A549 (cell line): ENCODE results near the gene FMNL3. TPM values are rescaled to one million over a fixed set of nuclear protein-coding genes. Genes with fewer than 3 reads are reported as not detected.
A peak's percentile ranks its signal among the peaks of the same experiment; 100 is the strongest.
"Not testable (repeated sequence)": the region's sequence is repeated elsewhere in the genome, so short reads cannot be mapped to it uniquely, and the experiment has no call there.

Experiments
- ATAC-seq, 2 experiments: fragments of 200-7000 bp in 1 of 2; fragments of >200 bp in 1 of 2; cut with Nextera tagmentation in 1 of 2; cut with Tn5 transposase in 1 of 2; 3 replicates each; pipeline versions ENCODE4 v1.8.0 to v1.9.1; 2018 to 2020; ENCODE audit warnings: mild to moderate bottlenecking in 1 of 2, moderate library complexity in 1 of 2
- CTCF ChIA-PET: fragments of 300-600 bp; sonication (Branson Sonifier 250); formaldehyde crosslinking; extraction: SDS; loops from one replicate; lab custom pipeline; 2021; ENCODE audit warnings: antibody characterized with exemption, inconsistent platforms; lab: Yijun Ruan, JAX
- POLR2A ChIA-PET: fragments of 350-600 bp; formaldehyde crosslinking; extraction: SDS; loops from one replicate; lab custom pipeline; 2021; ENCODE audit warnings: antibody characterized with exemption, inconsistent platforms; lab: Yijun Ruan, JAX
- DNase-seq, 2 experiments: peaks; one replicate each; pipeline versions ENCODE4 v3.0.0 to v3.0.0-alpha.2; 2011 to 2016; ENCODE audit warnings: low read depth in 1 of 2, low spot score in 1 of 2
- FAIRE-seq: peaks from 2 replicates; lab custom pipeline; 2011; peaks lifted over from hg19 to GRCh38; lab: Jason Lieb, UNC
- H3K27ac ChIP-seq, 2 experiments: fragments of >200 bp; sonication (Bioruptor Twin); formaldehyde crosslinking; 3 replicates each; pipeline ENCODE4 v1.5.1; 2016 to 2017
- H3K4me1 ChIP-seq: fragments of >200 bp; sonication (Bioruptor Twin); formaldehyde crosslinking; 3 replicates; pipeline ENCODE4 v1.6.1; 2016
- H3K4me2 ChIP-seq: fragments of >200 bp; sonication (Bioruptor Twin); formaldehyde crosslinking; 3 replicates; pipeline ENCODE4 v1.6.1; 2016
- H3K4me3 ChIP-seq: fragments of >200 bp; sonication (Bioruptor Twin); formaldehyde crosslinking; 3 replicates; pipeline ENCODE4 v1.5.1; 2016
- H3K9me3 ChIP-seq: fragments of >200 bp; sonication (Bioruptor Twin); formaldehyde crosslinking; 3 replicates; pipeline ENCODE4 v1.6.1; 2016
- CEBPB ChIP-seq, 2 experiments: fragments of >200 bp in 1 of 2; sonication (Bioruptor Twin) in 1 of 2; formaldehyde crosslinking in 1 of 2; IDR thresholded peaks; 2 replicates each; pipeline ENCODE4 v1.6.1; 2012 to 2016
- CTCF ChIP-seq: fragments of >200 bp; sonication (Bioruptor Twin); formaldehyde crosslinking; IDR thresholded peaks from 3 replicates; pipeline ENCODE4 v1.5.1; 2016
- EHF ChIP-seq: fragments of 250-450 bp; sonication (Bioruptor Pico); IDR thresholded peaks from 2 replicates; pipeline ENCODE4 v1.5.0; 2020; ENCODE audit warnings: mild to moderate bottlenecking
- EHMT2 ChIP-seq: fragments of 200-600 bp; sonication (generic); IDR thresholded peaks from 2 replicates; pipeline ENCODE4 v1.6.1; 2016; ENCODE audit warnings: antibody characterized with exemption, low read depth, mild to moderate bottlenecking, moderate library complexity
- HOXB5 ChIP-seq: fragments of 250-450 bp; sonication (Bioruptor Pico); IDR thresholded peaks from 2 replicates; pipeline ENCODE4 v1.5.0; 2020; ENCODE audit warnings: mild to moderate bottlenecking, moderate library complexity
- MAZ ChIP-seq: fragments of 150-350 bp; IDR thresholded peaks from 2 replicates; pipeline ENCODE4 v1.6.1; 2014; ENCODE audit warnings: antibody characterized with exemption, low read depth, low read length, borderline replicate concordance
- NFE2L2 ChIP-seq: fragments of 150-350 bp; conservative IDR thresholded peaks from 2 replicates; pipeline ENCODE4 v1.6.1; 2014; ENCODE audit warnings: low read length
- POLR2A ChIP-seq: IDR thresholded peaks from 2 replicates; pipeline ENCODE4 v1.6.1; 2012; ENCODE audit warnings: mild to moderate bottlenecking, low read length
- POLR2AphosphoS2 ChIP-seq: conservative IDR thresholded peaks from 2 replicates; pipeline ENCODE4 v1.6.1; 2012; ENCODE audit warnings: low read length, improper control_type of control experiment, inconsistent platforms
- RAD21 ChIP-seq, 2 experiments: fragments of >200 bp in 1 of 2; sonication (Bioruptor Twin) in 1 of 2; formaldehyde crosslinking in 1 of 2; IDR thresholded peaks in 1 of 2; conservative IDR thresholded peaks in 1 of 2; 2 replicates in 1 of 2; 3 replicates in 1 of 2; pipeline ENCODE4 v1.6.1; 2012 to 2018; ENCODE audit warnings: inconsistent platforms in 1 of 2
- RARB ChIP-seq: fragments of 250-450 bp; sonication (Bioruptor Pico); IDR thresholded peaks from 2 replicates; pipeline ENCODE4 v1.8.0; 2021; ENCODE audit warnings: mild to moderate bottlenecking, moderate library complexity
- RCOR1 ChIP-seq: fragments of 150-350 bp; IDR thresholded peaks from 2 replicates; pipeline ENCODE4 v1.6.1; 2014; ENCODE audit warnings: antibody characterized with exemption, low read length, low read depth
- ZNF302 ChIP-seq: fragments of 250-450 bp; sonication (Bioruptor Pico); IDR thresholded peaks from 2 replicates; pipeline ENCODE4 v1.9.0; 2021; ENCODE audit warnings: inconsistent platforms, mild to moderate bottlenecking, moderate library complexity
- WGBS: methylation state at CpG from one replicate; pipeline ENCODE4 v1.1.6; 2017; ENCODE audit errors: missing lambda C conversion rate; 5-methylcytosine and 5-hydroxymethylcytosine counted together
- polyA plus RNA-seq, 4 experiments: library from polyadenylated mRNA; depleted of rRNA in 3 of 4; stranded (reverse); fragments of >200 nt; fragmentation: RNase III in 1 of 4; extraction: RNeasy Plus Mini Kit Qiagen cat#74134 plus additional on column Dnase treatment in 1 of 4; gene quantifications; 2 replicates in 3 of 4; 3 replicates in 1 of 4; pipeline ENCODE4 v1.2.3, GENCODE V29; 2011 to 2017
- TF ChIP-seq, protein P1 (sequence below): IDR thresholded peaks from 2 replicates; pipeline ENCODE4 v1.6.1; 2012; ENCODE audit warnings: low read depth, borderline replicate concordance
- TF ChIP-seq, protein P2 (sequence below): fragments of 250-450 bp; sonication (Bioruptor Pico); IDR thresholded peaks from 2 replicates; pipeline ENCODE4 v1.5.0; 2021; ENCODE audit warnings: mild to moderate bottlenecking, moderate library complexity, borderline replicate concordance

FMNL3 gene
- polyA plus RNA-seq, 2 of the 4 experiments (the other 2 are of a cell fraction), result 1.7 TPM

DNA sequence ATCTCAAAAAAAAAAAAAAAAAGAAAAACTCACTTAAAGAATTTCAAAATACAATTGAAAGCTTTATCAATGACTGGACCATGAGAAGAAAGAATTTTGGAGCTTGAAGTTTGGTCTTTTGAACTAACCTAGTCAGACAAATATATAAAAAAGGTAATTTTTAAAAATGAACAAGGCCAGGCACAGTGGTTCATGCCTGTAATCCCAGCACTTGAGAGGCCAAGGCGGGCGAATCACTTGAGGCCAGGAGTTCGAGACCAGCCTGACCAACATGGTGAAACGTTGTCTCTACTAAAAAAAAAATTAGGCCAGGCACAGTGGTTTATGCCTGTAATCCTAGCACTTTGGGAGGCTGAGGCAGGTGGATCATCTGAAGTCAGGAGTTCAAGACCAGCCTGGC is 96.4 kb downstream of the FMNL3 start:
- H3K4me1 ChIP-seq, H3K9me3 ChIP-seq, POLR2A ChIA-PET, H3K4me2 ChIP-seq, DNase-seq, H3K4me3 ChIP-seq, ATAC-seq, FAIRE-seq, H3K27ac ChIP-seq: not testable (repeated sequence)
- 88% methylated on average over 4 of the region's 4 CpGs for WGBS
- CTCF ChIA-PET, result interaction anchor here (0.6 to 1.8 kb wide), 6 partner anchors 15 to 1596 kb away, joined by 3 to 4 read pairs (median 3); no protein-coding TSS in a partner anchor

DNA sequence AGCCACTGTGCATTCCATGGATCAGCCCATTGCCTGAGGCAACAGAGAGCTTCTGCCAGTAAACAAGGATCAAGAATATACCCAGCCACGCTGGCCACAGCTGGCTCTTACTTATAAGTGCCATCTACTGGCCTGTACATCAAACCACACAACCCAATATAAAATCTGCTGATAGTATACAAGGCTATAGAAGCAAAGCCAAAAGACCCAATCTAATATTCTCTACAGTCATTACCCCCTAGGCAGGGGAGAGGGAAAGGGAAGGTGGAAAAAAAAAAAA is 97.4 kb downstream of the FMNL3 start:
- Histone ChIP-seq H3K4me2 (no peak overlapping the region), H3K4me3 (no peak overlapping the region), H3K9me3 (peaks cover 7% of the 10 kb centered on the region; the same call in 1 of the 3 replicates), H3K4me1 (no peaks in the 10 kb centered on the region), H3K27ac (no peak overlapping the region)
- CTCF ChIA-PET, result interaction anchor here (1.6 to 1.8 kb wide), 2 partner anchors 31 to 267 kb away, joined by 3 to 4 read pairs; no protein-coding TSS in a partner anchor
- FAIRE-seq (no peak), ATAC-seq (peak; percentile 34 to 76; a peak in 3 of 6 replicates), DNase-seq (peak in 1 of 2 experiments; percentile 26)
- WGBS, result 20% methylated on average over 1 of the region's 1 CpG
- TF ChIP-seq RAD21 (conservative IDR thresholded peaks at IDR 0.05 in 1 of 2, IDR thresholded peaks at IDR 0.05 in 1 of 2) (peak in 1 of 2 experiments; percentile 16; a peak in 1 of 5 replicates), EHMT2 (no peak), CTCF (0 out of 3 replicates have a peak, but pooled peaks have one; percentile 10)
- POLR2A ChIA-PET, result no interaction called here

GRCh38 chr12:49609059-49609874 is 97.9 kb downstream of the FMNL3 start:
- Histone ChIP-seq H3K27ac (no peak overlapping the region), H3K4me1 (no peaks in the 10 kb centered on the region), H3K4me3 (no peak overlapping the region), H3K9me3 (peaks cover 7% of the 10 kb centered on the region; the same call in 1 of the 3 replicates), H3K4me2 (no peak overlapping the region)
- TF ChIP-seq RARB (no peak), ZNF302 (CRISPR knock-in tag) (no peak), POLR2AphosphoS2 (no peak), EHF (CRISPR knock-in tag) (no peak), POLR2A (no peak), MAZ (no peak)
- TF ChIP-seq, protein P1, sequence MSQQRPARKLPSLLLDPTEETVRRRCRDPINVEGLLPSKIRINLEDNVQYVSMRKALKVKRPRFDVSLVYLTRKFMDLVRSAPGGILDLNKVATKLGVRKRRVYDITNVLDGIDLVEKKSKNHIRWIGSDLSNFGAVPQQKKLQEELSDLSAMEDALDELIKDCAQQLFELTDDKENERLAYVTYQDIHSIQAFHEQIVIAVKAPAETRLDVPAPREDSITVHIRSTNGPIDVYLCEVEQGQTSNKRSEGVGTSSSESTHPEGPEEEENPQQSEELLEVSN, result no peak
- 80% methylated on average over 1 of the region's 2 CpGs for WGBS
- ATAC-seq, result peak; percentile 56 to 61; a peak in 5 of 6 replicates
- POLR2A ChIA-PET, result no interaction called here
- CTCF ChIA-PET, result interaction anchor here (1.0 to 1.8 kb wide), 2 partner anchors 14 to 267 kb away, joined by 3 to 4 read pairs; partner anchors contain the start of gene PRPF40B
- no peak for DNase-seq
- no peak for FAIRE-seq

DNA sequence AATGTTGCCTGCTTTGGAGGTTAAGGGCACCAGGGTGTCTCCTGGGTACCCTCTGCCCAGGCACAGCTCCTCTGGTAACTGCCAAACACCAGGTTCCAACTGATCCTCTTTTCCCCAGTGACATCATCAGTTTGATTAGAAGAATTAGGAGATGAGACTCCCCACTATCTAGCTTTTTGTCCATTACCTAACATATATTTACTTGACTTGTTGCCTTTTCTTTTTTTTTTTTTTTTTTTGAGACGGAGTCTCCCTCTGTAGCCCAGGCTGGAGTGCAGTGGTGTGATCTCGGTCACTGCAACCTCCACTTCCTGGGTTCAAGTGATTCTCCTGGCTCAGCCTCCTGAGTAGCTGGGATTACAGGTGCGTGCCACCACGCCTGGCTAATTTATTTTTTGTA is 101.7 kb downstream of the FMNL3 start, which contains the start of gene FAM186B:
Gene FAM186B (minus strand): TSS at position 101 of the 400 bp plus-strand sequence. CDS start 162 bp downstream, outside the sequence.
- not testable (repeated sequence) for H3K9me3 ChIP-seq, H3K4me1 ChIP-seq, H3K4me3 ChIP-seq, DNase-seq, H3K4me2 ChIP-seq, FAIRE-seq, ATAC-seq, H3K27ac ChIP-seq
- WGBS, result 92% methylated on average over 4 of the region's 4 CpGs
- POLR2A ChIA-PET, result interaction anchor here (1.3 kb wide), 1 partner anchor 17 kb away, joined by 6 read pairs; the partner anchor contains the start of gene PRPF40B
- CTCF ChIA-PET, result interaction anchor here (4.7 kb wide), 1 partner anchor 25 kb away, joined by 19 read pairs; no protein-coding TSS in a partner anchor

GRCh38 chr12:49604856-49605255 is 102.3 kb downstream of the FMNL3 start:
- no peak overlapping the region for H3K4me2 ChIP-seq
- DNase-seq, result no peak
- ChIA-PET CTCF (interaction anchor here (1.1 to 4.7 kb wide), 2 partner anchors 24 to 32 kb away, joined by 3 to 19 read pairs; no protein-coding TSS in a partner anchor), POLR2A (interaction anchor here (1.3 kb wide), 1 partner anchor 18 kb away, joined by 6 read pairs; the partner anchor contains the start of gene PRPF40B)
- ATAC-seq, result no peak
- no peaks in the 10 kb centered on the region for H3K9me3 ChIP-seq
- no peaks in the 10 kb centered on the region for H3K4me1 ChIP-seq
- no peak for FAIRE-seq
- 77% methylated on average over 5 of the region's 5 CpGs for WGBS
- H3K27ac ChIP-seq, result no peak overlapping the region
- no peak overlapping the region for H3K4me3 ChIP-seq
- no peak for TF ChIP-seq CEBPB (IDR thresholded peaks at IDR 0.05)
- TF ChIP-seq, protein P2, sequence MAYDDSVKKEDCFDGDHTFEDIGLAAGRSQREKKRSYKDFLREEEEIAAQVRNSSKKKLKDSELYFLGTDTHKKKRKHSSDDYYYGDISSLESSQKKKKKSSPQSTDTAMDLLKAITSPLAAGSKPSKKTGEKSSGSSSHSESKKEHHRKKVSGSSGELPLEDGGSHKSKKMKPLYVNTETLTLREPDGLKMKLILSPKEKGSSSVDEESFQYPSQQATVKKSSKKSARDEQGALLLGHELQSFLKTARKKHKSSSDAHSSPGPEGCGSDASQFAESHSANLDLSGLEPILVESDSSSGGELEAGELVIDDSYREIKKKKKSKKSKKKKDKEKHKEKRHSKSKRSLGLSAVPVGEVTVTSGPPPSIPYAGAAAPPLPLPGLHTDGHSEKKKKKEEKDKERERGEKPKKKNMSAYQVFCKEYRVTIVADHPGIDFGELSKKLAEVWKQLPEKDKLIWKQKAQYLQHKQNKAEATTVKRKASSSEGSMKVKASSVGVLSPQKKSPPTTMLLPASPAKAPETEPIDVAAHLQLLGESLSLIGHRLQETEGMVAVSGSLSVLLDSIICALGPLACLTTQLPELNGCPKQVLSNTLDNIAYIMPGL (CRISPR knock-in tag), result no peak
- no peak for TF ChIP-seq NFE2L2
- no peak for TF ChIP-seq HOXB5 (CRISPR knock-in tag)
- TF ChIP-seq RCOR1, result no peak
